GM12878 (cell line): ENCODE measurements around the gene BHLHA9. TPM values are rescaled to one million over a fixed set of nuclear protein-coding genes. Genes with fewer than 3 reads are reported as not detected.

Experiments
- ATF7 ChIP-seq: fragments of 450-650 bp; IDR thresholded peaks from 2 replicates; pipeline ENCODE4 v1.6.1; 2016; ENCODE audit warnings: low read depth, mild to moderate bottlenecking
- BMI1 ChIP-seq: fragments of 450-650 bp; IDR thresholded peaks from 2 replicates; pipeline ENCODE4 v1.6.1; 2016; ENCODE audit warnings: mild to moderate bottlenecking, moderate library complexity, borderline replicate concordance
- IRF3 ChIP-seq: fragments of 450-650 bp; IDR thresholded peaks from 2 replicates; pipeline ENCODE4 v1.6.1; 2014; ENCODE audit warnings: mild to moderate bottlenecking
- JUNB ChIP-seq: IDR thresholded peaks from 2 replicates; pipeline ENCODE4 v1.6.1; 2016; ENCODE audit warnings: antibody characterized with exemption, mild to moderate bottlenecking
- MEF2A ChIP-seq: IDR thresholded peaks from 2 replicates; pipeline ENCODE4 v1.6.1; 2011; ENCODE audit warnings: low read depth, mild to moderate bottlenecking, low read length, moderate library complexity; ENCODE audit not compliant: insufficient read depth
- PAX5 ChIP-seq: IDR thresholded peaks from 2 replicates; pipeline ENCODE4 v1.6.1; 2011; ENCODE audit warnings: low read depth, low read length, borderline replicate concordance
- RELB ChIP-seq: fragments of 450-650 bp; IDR thresholded peaks from 2 replicates; pipeline ENCODE4 v1.6.1; 2017; ENCODE audit warnings: low read depth, mild to moderate bottlenecking, moderate library complexity
- ZBTB4 ChIP-seq: fragments of 450-650 bp; formaldehyde crosslinking; IDR thresholded peaks from 2 replicates; pipeline ENCODE4 v1.4.0; 2022; ENCODE audit warnings: mild to moderate bottlenecking, moderate library complexity
- polyA plus RNA-seq, 11 experiments: library from polyadenylated mRNA; depleted of rRNA in 4 of 11; unstranded in 6 of 11; stranded (reverse) in 5 of 11; fragments of >200 nt; fragmentation: Nextera tagmentation in 4 of 11; fragmentation: Illumina TruSeq in 1 of 11; extraction: Ambion mirVana in 4 of 11; extraction: Trizol in 1 of 11; gene quantifications; 1 replicate in 1 of 11; 2 replicates in 10 of 11; pipeline versions ENCODE4 v1.2.1 to v1.2.3, GENCODE V29; 2011 to 2016; ENCODE audit warnings: inconsistent platforms in 2 of 11, missing spikeins in 2 of 11, low read depth in 1 of 11
- total RNA-seq, 4 experiments: library from RNA; depleted of rRNA in 3 of 4; stranded (reverse); fragments of >200 nt in 3 of 4; fragmentation: Illumina TruSeq in 1 of 4; extraction: Trizol in 1 of 4; gene quantifications; 2 replicates each; pipeline versions ENCODE4 v1.2.1 to v1.2.3, GENCODE V29; 2013 to 2021

Gene BHLHA9
- total and polyA plus RNA-seq, 10 of the 15 experiments (the other 5 are each of a cell fraction or from before 2014, with no cell fraction given), result not detected

- TF ChIP-seq BMI1 (no peak), MEF2A (no peak), ZBTB4 (CRISPR knock-in tag) (no peak), IRF3 (no peak), JUNB (peak; percentile 32; the same call in 1 of the 2 replicates), RELB (peak; percentile 86), PAX5 (no peak), ATF7 (no peak)
These were observed 42.1 kb upstream of the BHLHA9 start (continued) for GRCh38 chr17:1227917-1228780.
